Endodermal cell (in vitro differentiated cells): Measurements from ENCODE around the gene NRXN3. TPM values are rescaled to one million over a fixed set of nuclear protein-coding genes. Genes with fewer than 3 reads are reported as not detected.

Source experiments
- DNase-seq: peaks from one replicate; pipeline ENCODE4 v3.0.0-alpha.2; 2017
- H3K27ac ChIP-seq: 2 replicates; pipeline ENCODE4 v1.5.1; 2013; ENCODE audit warnings: mild to moderate bottlenecking, low read depth, low read length, moderate library complexity
- H3K27me3 ChIP-seq: 2 replicates; pipeline ENCODE4 v1.6.1; 2013; ENCODE audit warnings: mild to moderate bottlenecking, low read length, moderate library complexity; ENCODE audit not compliant: insufficient read depth, control insufficient read depth, poor library complexity, severe bottlenecking
- H3K36me3 ChIP-seq: 2 replicates; pipeline ENCODE4 v1.7.0; 2013; ENCODE audit warnings: mild to moderate bottlenecking, low read length, moderate library complexity; ENCODE audit not compliant: control insufficient read depth, insufficient read depth
- H3K4me1 ChIP-seq: one replicate; pipeline ENCODE4 v1.7.0; 2013; ENCODE audit warnings: low read length; ENCODE audit not compliant: control insufficient read depth, insufficient read depth
- H3K4me3 ChIP-seq: 2 replicates; pipeline ENCODE4 v1.5.1; 2013; ENCODE audit warnings: mild to moderate bottlenecking, low read length, moderate library complexity
- H3K9ac ChIP-seq: 2 replicates; pipeline ENCODE4 v1.6.1; 2013; ENCODE audit warnings: mild to moderate bottlenecking, low read length, moderate library complexity; ENCODE audit not compliant: poor library complexity, severe bottlenecking; ENCODE audit errors: extremely low read depth
- H3K9me3 ChIP-seq: 2 replicates; pipeline ENCODE4 v1.6.1; 2013; ENCODE audit warnings: mild to moderate bottlenecking, low read length, moderate library complexity; ENCODE audit not compliant: control insufficient read depth
- H3K27ac Mint-ChIP-seq: 2 replicates; pipeline ENCODE4 v1.8.0; 2020; ENCODE audit warnings: mixed read lengths
- H3K27me3 Mint-ChIP-seq: 2 replicates; pipeline ENCODE4 v1.8.0; 2021; ENCODE audit warnings: mild to moderate bottlenecking, mixed read lengths; ENCODE audit not compliant: insufficient read depth
- H3K36me3 Mint-ChIP-seq: 2 replicates; pipeline ENCODE4 v1.8.0; 2020; ENCODE audit warnings: low read depth, mixed read lengths
- H3K4me1 Mint-ChIP-seq: 2 replicates; pipeline ENCODE4 v1.8.0; 2020; ENCODE audit warnings: mixed read lengths
- H3K4me3 Mint-ChIP-seq: 2 replicates; pipeline ENCODE4 v1.8.0; 2020; ENCODE audit warnings: mild to moderate bottlenecking, moderate library complexity, mixed read lengths
- H3K9me3 Mint-ChIP-seq: 2 replicates; pipeline ENCODE4 v1.8.0; 2020; ENCODE audit warnings: mild to moderate bottlenecking, mixed read lengths
- CTCF ChIP-seq: fragments of 200-600 bp; sonication (generic); conservative IDR thresholded peaks from 2 replicates; pipeline ENCODE4 v1.5.0; 2021; ENCODE audit warnings: antibody characterized with exemption, mild to moderate bottlenecking
- WGBS, 2 experiments: methylation state at CpG; one replicate each; pipeline versions ENCODE4 v1.1.5 to v1.1.7; 2013; ENCODE audit warnings: missing lambda C conversion rate in 2 of 2, mixed read lengths in 1 of 2; ENCODE audit not compliant: insufficient coverage in 1 of 2, insufficient read length in 1 of 2; 5-methylcytosine and 5-hydroxymethylcytosine counted together
- total RNA-seq, 2 donors: library from RNA; stranded (reverse); fragmentation: NEBNext Ultra II Directional in 1 of 2; extraction: Animal tissue kit (Norgen Biotek cat#: 25700) in 1 of 2; gene quantifications; 2 replicates in 1 of 2; 3 replicates in 1 of 2; pipeline ENCODE4 v1.2.1, GENCODE V29; 2021

Gene NRXN3
- total RNA-seq, 2 donors from 2014 or later: 20.9 to 21.4 TPM

- Mint-ChIP-seq H3K36me3 (no peaks in the 10 kb centered on the region), H3K9me3 (no peaks in the 10 kb centered on the region), H3K27ac (no peak overlapping the region), H3K4me3 (no peak overlapping the region), H3K4me1 (peaks cover 15% of the 10 kb centered on the region), H3K27me3 (no peaks in the 10 kb centered on the region)
- Histone ChIP-seq H3K9me3 (no peaks in the 10 kb centered on the region), H3K36me3 (no peaks in the 10 kb centered on the region), H3K4me3 (no peak overlapping the region), H3K27ac (no peak overlapping the region), H3K27me3 (no peaks in the 10 kb centered on the region), H3K9ac (no peak overlapping the region), H3K4me1 (no peaks in the 10 kb centered on the region)
- no peak for TF ChIP-seq CTCF
- 88 to 91% methylated on average over 1 to 5 of the region's 6 CpGs for WGBS, 2 experiments
- DNase-seq: no peak
Measured at GRCh38 chr14:79652513-79653307, 1482.5 kb downstream of the NRXN3 start.

- Histone ChIP-seq H3K4me3 (no peak overlapping the region), H3K36me3 (no peaks in the 10 kb centered on the region), H3K9ac (no peak overlapping the region), H3K4me1 (peaks cover 9% of the 10 kb centered on the region), H3K27me3 (no peaks in the 10 kb centered on the region), H3K27ac (no peak overlapping the region), H3K9me3 (no peaks in the 10 kb centered on the region)
- Mint-ChIP-seq H3K36me3 (no peaks in the 10 kb centered on the region), H3K9me3 (no peaks in the 10 kb centered on the region), H3K4me3 (no peak overlapping the region), H3K27me3 (no peaks in the 10 kb centered on the region), H3K27ac (no peak overlapping the region), H3K4me1 (peaks cover 36% of the 10 kb centered on the region)
- no peak for DNase-seq
- no peak for TF ChIP-seq CTCF
- whole genome bisulfite sequencing, 2 experiments: 83 to 86% methylated on average over 6 to 7 of the region's 7 CpGs
Measured at GRCh38 chr14:79656056-79656455, 1485.9 kb downstream of the NRXN3 start.

- H3K9me3 ChIP-seq: no peaks in the 10 kb centered on the region
- Mint-ChIP-seq H3K4me3 (no peak overlapping the region), H3K36me3 (no peaks in the 10 kb centered on the region), H3K4me1 (peaks cover 37% of the 10 kb centered on the region), H3K27ac (no peak overlapping the region), H3K9me3 (no peaks in the 10 kb centered on the region), H3K27me3 (no peaks in the 10 kb centered on the region)
- DNase-seq: no peak
- peaks cover 9% of the 10 kb centered on the region for H3K4me1 ChIP-seq
- TF ChIP-seq CTCF: no peak
- no peaks in the 10 kb centered on the region for H3K27me3 ChIP-seq
- H3K36me3 ChIP-seq: no peaks in the 10 kb centered on the region
- H3K9ac ChIP-seq: no peak overlapping the region
- H3K4me3 ChIP-seq: no peak overlapping the region
- 87 to 89% methylated on average over 4 to 7 of the region's 7 CpGs for WGBS, 2 experiments
- no peak overlapping the region for H3K27ac ChIP-seq
Measured at GRCh38 chr14:79656496-79656895, 1486.3 kb downstream of the NRXN3 start.
